ENCODE measurements around the gene BNIP5. TPM values are rescaled to one million over a fixed set of nuclear protein-coding genes. Genes with fewer than 3 reads are reported as not detected.
"Not testable (repeated sequence)": the region's sequence is repeated elsewhere in the genome, so short reads cannot be mapped to it uniquely, and the experiment has no call there.

Gene BNIP5
- total RNA-seq, 1 experiment from 2014 or later: not detected

- H3K79me2 ChIP-seq (ENCODE audit: low read length); H3K36me3 ChIP-seq (ENCODE audit: insufficient read depth, low read length); H3K27me3 ChIP-seq (ENCODE audit: low read length); H3K9me3 ChIP-seq (ENCODE audit: low read length); H3K4me2 ChIP-seq (ENCODE audit: low read depth, low read length, poor library complexity, severe bottlenecking); H3K9ac ChIP-seq (ENCODE audit: low read length); H3K9me2 ChIP-seq (replicated peaks; ENCODE audit: insufficient read depth, low read length); H3K27ac ChIP-seq (ENCODE audit: low read length); H2AFZ ChIP-seq (ENCODE audit: low read length); DNase-seq; H4K20me1 ChIP-seq (ENCODE audit: insufficient read depth, low read depth, low read length); H3K4me3 ChIP-seq (ENCODE audit: low read length): not testable (repeated sequence)
- H3K4me1 ChIP-seq (ENCODE audit: low read length): peaks cover 22% of the 10 kb centered on the region
Observed at GRCh38 chr6:36363371-36363752, 26.7 kb upstream of the BNIP5 start.

- no peak for DNase-seq
- peaks cover 28% of the 10 kb centered on the region for H3K4me1 ChIP-seq (ENCODE audit: low read length)
- no peaks in the 10 kb centered on the region for H3K9me3 ChIP-seq (ENCODE audit: low read length)
- no peaks in the 10 kb centered on the region for H4K20me1 ChIP-seq (ENCODE audit: insufficient read depth, low read depth, low read length)
- no peaks in the 10 kb centered on the region for H3K36me3 ChIP-seq (ENCODE audit: insufficient read depth, low read length)
- H3K27me3 ChIP-seq (ENCODE audit: low read length): no peaks in the 10 kb centered on the region
- no peak overlapping the region for H3K9ac ChIP-seq (ENCODE audit: low read length)
- no peak overlapping the region for H3K4me3 ChIP-seq (ENCODE audit: low read length)
- H3K9me2 ChIP-seq (replicated peaks; ENCODE audit: insufficient read depth, low read length): no peaks in the 10 kb centered on the region
- H3K4me2 ChIP-seq (ENCODE audit: low read depth, low read length, poor library complexity, severe bottlenecking): no peak overlapping the region
- H2AFZ ChIP-seq (ENCODE audit: low read length): no peak overlapping the region
- no peak overlapping the region for H3K27ac ChIP-seq (ENCODE audit: low read length)
- H3K79me2 ChIP-seq (ENCODE audit: low read length): no peaks in the 10 kb centered on the region
Observed at GRCh38 chr6:36362551-36363370, 26.1 kb upstream of the BNIP5 start.

GRCh38 chr6:36361071-36361470, 24.4 kb upstream of the BNIP5 start:
- DNase-seq: no peak
- H4K20me1 ChIP-seq (ENCODE audit: insufficient read depth, low read depth, low read length): no peaks in the 10 kb centered on the region
- no peak overlapping the region for H3K27ac ChIP-seq (ENCODE audit: low read length)

GRCh38 chr6:36360241-36361054, 23.8 kb upstream of the BNIP5 start:
- Histone ChIP-seq H3K36me3 (ENCODE audit: insufficient read depth, low read length) (no peaks in the 10 kb centered on the region), H3K9me3 (ENCODE audit: low read length) (no peaks in the 10 kb centered on the region), H4K20me1 (ENCODE audit: insufficient read depth, low read depth, low read length) (no peaks in the 10 kb centered on the region), H3K4me2 (ENCODE audit: low read depth, low read length, poor library complexity, severe bottlenecking) (peak overlapping the region; percentile 6), H3K4me3 (ENCODE audit: low read length) (no peak overlapping the region), H3K79me2 (ENCODE audit: low read length) (no peaks in the 10 kb centered on the region), H3K9ac (ENCODE audit: low read length) (no peak overlapping the region), H3K27me3 (ENCODE audit: low read length) (no peaks in the 10 kb centered on the region), H3K4me1 (ENCODE audit: low read length) (peaks cover 30% of the 10 kb centered on the region), H2AFZ (ENCODE audit: low read length) (peak overlapping the region; percentile 34; the same call in 1 of the 2 replicates), H3K27ac (ENCODE audit: low read length) (no peak overlapping the region), H3K9me2 (replicated peaks; ENCODE audit: insufficient read depth, low read length) (no peaks in the 10 kb centered on the region)
- DNase-seq: peak; percentile 93

More at GRCh38 chr6:36361071-36361470, 24.4 kb upstream of the BNIP5 start:
- Histone ChIP-seq H3K36me3 (ENCODE audit: insufficient read depth, low read length) (no peaks in the 10 kb centered on the region), H2AFZ (ENCODE audit: low read length) (no peak overlapping the region), H3K27me3 (ENCODE audit: low read length) (no peaks in the 10 kb centered on the region), H3K9me3 (ENCODE audit: low read length) (no peaks in the 10 kb centered on the region), H3K4me2 (ENCODE audit: low read depth, low read length, poor library complexity, severe bottlenecking) (no peak overlapping the region), H3K79me2 (ENCODE audit: low read length) (no peaks in the 10 kb centered on the region), H3K4me1 (ENCODE audit: low read length) (peaks cover 30% of the 10 kb centered on the region), H3K9ac (ENCODE audit: low read length) (no peak overlapping the region), H3K9me2 (replicated peaks; ENCODE audit: insufficient read depth, low read length) (no peaks in the 10 kb centered on the region), H3K4me3 (ENCODE audit: low read length) (no peak overlapping the region)

- Histone ChIP-seq H3K9ac (ENCODE audit: low read length) (peak overlapping the region; percentile 47), H3K9me3 (ENCODE audit: low read length) (no peaks in the 10 kb centered on the region), H3K4me2 (ENCODE audit: low read depth, low read length, poor library complexity, severe bottlenecking) (peak overlapping the region; percentile 69), H3K27me3 (ENCODE audit: low read length) (no peaks in the 10 kb centered on the region), H3K36me3 (ENCODE audit: insufficient read depth, low read length) (no peaks in the 10 kb centered on the region), H3K4me3 (ENCODE audit: low read length) (peak overlapping the region; percentile 52), H3K79me2 (ENCODE audit: low read length) (no peaks in the 10 kb centered on the region), H3K4me1 (ENCODE audit: low read length) (peaks cover 30% of the 10 kb centered on the region), H2AFZ (ENCODE audit: low read length) (peak overlapping the region; percentile 99), H3K27ac (ENCODE audit: low read length) (peak overlapping the region; percentile 72), H3K9me2 (replicated peaks; ENCODE audit: insufficient read depth, low read length) (no peaks in the 10 kb centered on the region), H4K20me1 (ENCODE audit: insufficient read depth, low read depth, low read length) (no peaks in the 10 kb centered on the region)
- DNase-seq: peak; percentile 69
Observed at GRCh38 chr6:36358226-36358915, 21.7 kb upstream of the BNIP5 start.

GRCh38 chr6:36357872-36358225, 21.2 kb upstream of the BNIP5 start:
- Histone ChIP-seq H3K36me3 (ENCODE audit: insufficient read depth, low read length) (no peaks in the 10 kb centered on the region), H3K9me2 (replicated peaks; ENCODE audit: insufficient read depth, low read length) (no peaks in the 10 kb centered on the region), H3K27ac (ENCODE audit: low read length) (peak overlapping the region; percentile 72), H3K4me3 (ENCODE audit: low read length) (no peak overlapping the region), H2AFZ (ENCODE audit: low read length) (peak overlapping the region; percentile 99; the same call in 1 of the 2 replicates), H3K9ac (ENCODE audit: low read length) (peak overlapping the region; percentile 47; the same call in 1 of the 2 replicates), H3K9me3 (ENCODE audit: low read length) (no peaks in the 10 kb centered on the region), H4K20me1 (ENCODE audit: insufficient read depth, low read depth, low read length) (no peaks in the 10 kb centered on the region), H3K4me2 (ENCODE audit: low read depth, low read length, poor library complexity, severe bottlenecking) (peak overlapping the region; percentile 69), H3K4me1 (ENCODE audit: low read length) (peaks cover 30% of the 10 kb centered on the region), H3K27me3 (ENCODE audit: low read length) (no peaks in the 10 kb centered on the region), H3K79me2 (ENCODE audit: low read length) (no peaks in the 10 kb centered on the region)
- DNase-seq: no peak

- Histone ChIP-seq H3K27ac (ENCODE audit: low read length) (no peak overlapping the region), H4K20me1 (ENCODE audit: insufficient read depth, low read depth, low read length) (no peaks in the 10 kb centered on the region), H3K79me2 (ENCODE audit: low read length) (no peaks in the 10 kb centered on the region), H3K4me1 (ENCODE audit: low read length) (peaks cover 29% of the 10 kb centered on the region), H3K27me3 (ENCODE audit: low read length) (no peaks in the 10 kb centered on the region), H3K9me2 (replicated peaks; ENCODE audit: insufficient read depth, low read length) (no peaks in the 10 kb centered on the region), H3K9me3 (ENCODE audit: low read length) (peaks cover 3% of the 10 kb centered on the region; the same call in 1 of the 2 replicates), H3K4me2 (ENCODE audit: low read depth, low read length, poor library complexity, severe bottlenecking) (no peak overlapping the region), H3K36me3 (ENCODE audit: insufficient read depth, low read length) (no peaks in the 10 kb centered on the region), H3K9ac (ENCODE audit: low read length) (no peak overlapping the region), H2AFZ (ENCODE audit: low read length) (no peak overlapping the region), H3K4me3 (ENCODE audit: low read length) (no peak overlapping the region)
- DNase-seq: no peak
Observed at GRCh38 chr6:36355819-36356218, 19.1 kb upstream of the BNIP5 start.
